ENCODE measurements around the gene SMAD1. TPM values are rescaled to one million over a fixed set of nuclear protein-coding genes. Genes with fewer than 3 reads are reported as not detected.

Gene SMAD1
- total RNA-seq, 2 experiments from 2014 or later = 0.67 to 0.92 TPM

DNA sequence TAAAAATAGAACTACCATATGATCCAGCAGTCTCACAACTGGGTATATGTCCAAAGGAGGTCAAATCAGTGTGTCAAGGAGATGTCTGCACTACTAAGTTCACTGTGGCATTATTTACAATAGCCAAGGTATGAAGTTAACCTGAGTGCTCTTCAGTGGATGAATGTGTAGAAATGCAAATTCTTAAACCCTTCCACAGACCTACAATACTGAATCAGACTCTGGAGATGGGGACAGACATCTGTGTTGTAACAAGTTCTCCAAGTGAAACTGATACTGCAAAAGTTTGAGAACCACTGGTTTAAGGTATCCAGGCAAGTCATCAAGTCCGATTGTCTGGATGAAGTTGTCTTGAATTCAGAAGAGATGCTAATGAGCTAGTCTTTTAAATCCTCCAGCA lies 38.5 kb downstream of the SMAD1 start:
- Mint-ChIP-seq H3K4me1 (ENCODE audit: low read depth) (no peaks in the 10 kb centered on the region), H3K9me3 (no peaks in the 10 kb centered on the region), H3K36me3 (ENCODE audit: low read depth) (no peaks in the 10 kb centered on the region), H3K27ac (no peak overlapping the region), H3K4me3 (no peak overlapping the region), H3K27me3 (peaks cover 5% of the 10 kb centered on the region)
- POLR2A ChIA-PET = no interaction called here
- CTCF ChIA-PET = no interaction called here
- intact Hi-C loops (cut with micrococcal nuclease) = no loop called here
- ATAC-seq (no peak), DNase-seq (no peak)
- TF ChIP-seq, protein P1, sequence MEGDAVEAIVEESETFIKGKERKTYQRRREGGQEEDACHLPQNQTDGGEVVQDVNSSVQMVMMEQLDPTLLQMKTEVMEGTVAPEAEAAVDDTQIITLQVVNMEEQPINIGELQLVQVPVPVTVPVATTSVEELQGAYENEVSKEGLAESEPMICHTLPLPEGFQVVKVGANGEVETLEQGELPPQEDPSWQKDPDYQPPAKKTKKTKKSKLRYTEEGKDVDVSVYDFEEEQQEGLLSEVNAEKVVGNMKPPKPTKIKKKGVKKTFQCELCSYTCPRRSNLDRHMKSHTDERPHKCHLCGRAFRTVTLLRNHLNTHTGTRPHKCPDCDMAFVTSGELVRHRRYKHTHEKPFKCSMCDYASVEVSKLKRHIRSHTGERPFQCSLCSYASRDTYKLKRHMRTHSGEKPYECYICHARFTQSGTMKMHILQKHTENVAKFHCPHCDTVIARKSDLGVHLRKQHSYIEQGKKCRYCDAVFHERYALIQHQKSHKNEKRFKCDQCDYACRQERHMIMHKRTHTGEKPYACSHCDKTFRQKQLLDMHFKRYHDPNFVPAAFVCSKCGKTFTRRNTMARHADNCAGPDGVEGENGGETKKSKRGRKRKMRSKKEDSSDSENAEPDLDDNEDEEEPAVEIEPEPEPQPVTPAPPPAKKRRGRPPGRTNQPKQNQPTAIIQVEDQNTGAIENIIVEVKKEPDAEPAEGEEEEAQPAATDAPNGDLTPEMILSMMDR (IDR thresholded peaks at IDR 0.05) = no peak

DNA sequence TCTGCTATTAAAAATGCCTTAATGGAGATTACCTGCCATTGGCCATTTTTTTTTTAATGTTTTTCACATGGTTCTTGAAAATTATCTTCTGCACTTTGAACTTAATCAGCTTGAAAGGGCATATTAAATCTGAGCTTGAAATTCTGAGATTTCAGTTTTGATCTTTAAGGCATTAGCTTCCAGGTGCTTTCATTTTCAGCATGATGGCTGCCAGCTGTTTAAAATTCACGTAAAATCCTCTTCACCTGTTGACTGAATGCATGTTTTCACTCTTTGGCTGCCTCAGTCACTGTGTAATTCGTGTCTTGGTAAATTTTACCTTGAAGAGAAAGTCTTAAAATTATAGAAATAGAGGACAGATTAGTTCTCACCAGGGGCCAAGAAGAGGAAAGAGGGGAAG lies 39.6 kb downstream of the SMAD1 start:
- intact Hi-C loops (cut with micrococcal nuclease) = no loop called here
- peaks cover 5% of the 10 kb centered on the region for H3K27me3 Mint-ChIP-seq
- POLR2A ChIA-PET = no interaction called here

DNA sequence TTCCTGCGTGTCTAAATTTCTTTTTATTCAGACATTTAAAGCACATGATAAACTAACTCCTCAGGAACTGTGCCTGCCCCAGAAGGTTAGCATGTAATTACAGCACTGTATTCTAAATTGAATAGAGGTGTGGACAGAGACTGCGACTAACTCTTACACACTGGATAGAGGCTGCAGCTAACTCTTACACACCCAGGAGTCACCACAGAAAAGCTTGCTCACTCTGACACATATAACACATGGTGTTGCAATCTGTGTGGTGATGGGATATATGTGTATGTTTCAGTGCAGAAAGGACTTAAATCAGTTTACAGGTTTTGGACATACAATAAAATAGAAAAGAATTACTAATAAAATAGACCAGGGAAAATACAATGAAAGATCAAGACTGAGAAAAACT lies 41.5 kb downstream of the SMAD1 start:
- DNase-seq = no peak

More for the DNA sequence above, 39.6 kb downstream of the SMAD1 start:
- Mint-ChIP-seq H3K9me3 (no peaks in the 10 kb centered on the region), H3K36me3 (ENCODE audit: low read depth) (no peaks in the 10 kb centered on the region), H3K27ac (no peak overlapping the region), H3K4me3 (no peak overlapping the region), H3K4me1 (ENCODE audit: low read depth) (no peaks in the 10 kb centered on the region)
- TF ChIP-seq, protein P1 (IDR thresholded peaks at IDR 0.05) = no peak
- no peak for DNase-seq
- CTCF ChIA-PET = no interaction called here
- ATAC-seq = no peak

DNA sequence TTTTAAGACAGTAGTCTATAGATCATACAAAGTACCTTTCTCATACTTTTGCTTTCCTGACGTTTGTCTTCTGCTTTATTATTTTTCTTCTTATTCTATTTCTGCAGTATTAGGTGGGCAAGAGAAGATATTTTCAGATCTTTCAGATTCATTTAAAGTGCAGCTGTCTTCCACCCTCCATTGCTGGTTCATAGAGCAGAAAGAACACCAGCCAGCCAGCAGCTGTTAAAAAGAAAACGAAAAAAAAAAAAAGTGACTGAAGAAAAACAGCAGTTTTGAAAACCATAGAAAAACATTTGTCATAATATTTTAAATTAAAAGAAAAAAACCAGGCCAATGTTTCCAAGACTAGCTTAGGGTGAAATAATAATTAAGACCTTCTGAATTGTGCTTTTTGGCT lies 42.9 kb downstream of the SMAD1 start:
- H3K4me1 Mint-ChIP-seq (ENCODE audit: low read depth) = no peaks in the 10 kb centered on the region
- ChIA-PET CTCF (interaction anchor here (1.5 kb wide), 1 partner anchor 17 kb away, joined by 3 read pairs; no protein-coding TSS in a partner anchor), POLR2A (no interaction called here)
- ATAC-seq (no peak), DNase-seq (no peak)
- no peaks in the 10 kb centered on the region for H3K9me3 Mint-ChIP-seq
- no peak overlapping the region for H3K27ac Mint-ChIP-seq
- intact Hi-C loops (cut with micrococcal nuclease) = no loop called here
- H3K27me3 Mint-ChIP-seq = peaks cover 1% of the 10 kb centered on the region
- H3K36me3 Mint-ChIP-seq (ENCODE audit: low read depth) = no peaks in the 10 kb centered on the region
- no peak overlapping the region for H3K4me3 Mint-ChIP-seq
- TF ChIP-seq, protein P1 (IDR thresholded peaks at IDR 0.05) = no peak

More for the DNA sequence above, 41.5 kb downstream of the SMAD1 start:
- Mint-ChIP-seq H3K4me3 (no peak overlapping the region), H3K27me3 (peaks cover 1% of the 10 kb centered on the region), H3K36me3 (ENCODE audit: low read depth) (no peaks in the 10 kb centered on the region), H3K4me1 (ENCODE audit: low read depth) (no peaks in the 10 kb centered on the region), H3K9me3 (no peaks in the 10 kb centered on the region), H3K27ac (no peak overlapping the region)
- intact Hi-C loops (cut with micrococcal nuclease) = no loop called here
- ChIA-PET CTCF (no interaction called here), POLR2A (no interaction called here)
- TF ChIP-seq, protein P1 (IDR thresholded peaks at IDR 0.05) = no peak
- no peak for ATAC-seq

DNA sequence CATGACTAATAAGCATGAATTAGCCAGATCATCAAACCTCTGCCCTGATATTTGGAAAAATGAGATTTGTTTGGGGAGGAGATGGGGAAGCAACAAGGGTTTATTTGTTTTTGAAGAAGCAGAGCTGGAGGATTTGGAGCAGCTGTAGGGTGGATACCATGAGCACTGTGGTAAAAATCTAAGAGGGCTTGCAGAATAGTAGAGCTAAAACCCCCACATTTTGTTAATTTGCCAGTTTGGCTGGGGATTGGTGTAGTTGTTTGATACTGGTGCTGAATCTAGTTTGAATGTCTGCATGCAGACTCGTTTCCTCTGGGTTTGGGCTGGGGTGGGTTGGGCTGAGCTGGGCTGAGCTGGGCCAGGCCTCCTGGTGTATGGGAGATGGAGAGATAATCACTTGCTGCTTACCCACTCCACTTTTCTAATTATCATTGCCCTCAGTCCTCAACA lies 43.7 kb downstream of the SMAD1 start:
- Mint-ChIP-seq H3K27me3 (peaks cover 1% of the 10 kb centered on the region), H3K27ac (no peak overlapping the region), H3K4me1 (ENCODE audit: low read depth) (no peaks in the 10 kb centered on the region), H3K9me3 (no peaks in the 10 kb centered on the region), H3K4me3 (no peak overlapping the region), H3K36me3 (ENCODE audit: low read depth) (no peaks in the 10 kb centered on the region)
- ChIA-PET CTCF (interaction anchor here (1.2 to 1.5 kb wide), 2 partner anchors 17 to 32 kb away, joined by 3 to 5 read pairs; no protein-coding TSS in a partner anchor), POLR2A (no interaction called here)
- no peak for ATAC-seq
- TF ChIP-seq, protein P1 (IDR thresholded peaks at IDR 0.05) = no peak
- no peak for DNase-seq
- intact Hi-C loops (cut with micrococcal nuclease) = no loop called here

Data from activated CD8-positive, alpha-beta T cell treated with anti-CD3 and anti-CD28 coated beads for 36 hours (primary cell).